GM12875 (cell line): ENCODE measurements around the gene SCUBE3.

ENCODE experiments used
- H3K4me3 ChIP-seq: one replicate; pipeline ENCODE4 v1.5.1; 2011; ENCODE audit warnings: low read depth, low read length, control low read depth
- TF ChIP-seq, protein P1 (sequence below): IDR thresholded peaks from 2 replicates; pipeline ENCODE4 v1.5.1; 2011; ENCODE audit warnings: low read depth, mild to moderate bottlenecking, control low read depth, inconsistent platforms, low read length, moderate library complexity, borderline replicate concordance; ENCODE audit not compliant: insufficient read depth

Gene SCUBE3

DNA sequence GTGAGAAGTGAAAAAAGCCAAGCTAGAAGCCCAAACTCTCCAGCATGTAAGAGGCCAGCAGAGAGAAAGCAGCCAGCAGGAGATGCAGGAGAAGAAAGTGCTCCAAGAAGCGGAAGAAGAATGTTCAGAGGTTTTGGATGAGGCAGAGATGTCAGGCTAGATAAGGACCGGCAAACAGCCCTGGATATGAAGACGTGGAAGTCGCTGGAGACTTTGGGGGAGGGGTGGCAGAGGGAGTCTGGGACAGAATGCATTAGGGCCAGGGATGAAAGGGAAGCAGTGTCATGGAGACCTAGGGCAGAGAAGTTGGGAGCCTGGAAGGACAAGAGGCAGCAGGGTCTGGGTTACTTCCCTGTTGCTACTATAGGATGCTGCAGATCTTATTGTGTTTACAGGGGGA lies 5.3 kb upstream of the SCUBE3 start:
- no peak overlapping the region for H3K4me3 ChIP-seq
- TF ChIP-seq, protein P1, sequence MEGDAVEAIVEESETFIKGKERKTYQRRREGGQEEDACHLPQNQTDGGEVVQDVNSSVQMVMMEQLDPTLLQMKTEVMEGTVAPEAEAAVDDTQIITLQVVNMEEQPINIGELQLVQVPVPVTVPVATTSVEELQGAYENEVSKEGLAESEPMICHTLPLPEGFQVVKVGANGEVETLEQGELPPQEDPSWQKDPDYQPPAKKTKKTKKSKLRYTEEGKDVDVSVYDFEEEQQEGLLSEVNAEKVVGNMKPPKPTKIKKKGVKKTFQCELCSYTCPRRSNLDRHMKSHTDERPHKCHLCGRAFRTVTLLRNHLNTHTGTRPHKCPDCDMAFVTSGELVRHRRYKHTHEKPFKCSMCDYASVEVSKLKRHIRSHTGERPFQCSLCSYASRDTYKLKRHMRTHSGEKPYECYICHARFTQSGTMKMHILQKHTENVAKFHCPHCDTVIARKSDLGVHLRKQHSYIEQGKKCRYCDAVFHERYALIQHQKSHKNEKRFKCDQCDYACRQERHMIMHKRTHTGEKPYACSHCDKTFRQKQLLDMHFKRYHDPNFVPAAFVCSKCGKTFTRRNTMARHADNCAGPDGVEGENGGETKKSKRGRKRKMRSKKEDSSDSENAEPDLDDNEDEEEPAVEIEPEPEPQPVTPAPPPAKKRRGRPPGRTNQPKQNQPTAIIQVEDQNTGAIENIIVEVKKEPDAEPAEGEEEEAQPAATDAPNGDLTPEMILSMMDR = no peak

DNA sequence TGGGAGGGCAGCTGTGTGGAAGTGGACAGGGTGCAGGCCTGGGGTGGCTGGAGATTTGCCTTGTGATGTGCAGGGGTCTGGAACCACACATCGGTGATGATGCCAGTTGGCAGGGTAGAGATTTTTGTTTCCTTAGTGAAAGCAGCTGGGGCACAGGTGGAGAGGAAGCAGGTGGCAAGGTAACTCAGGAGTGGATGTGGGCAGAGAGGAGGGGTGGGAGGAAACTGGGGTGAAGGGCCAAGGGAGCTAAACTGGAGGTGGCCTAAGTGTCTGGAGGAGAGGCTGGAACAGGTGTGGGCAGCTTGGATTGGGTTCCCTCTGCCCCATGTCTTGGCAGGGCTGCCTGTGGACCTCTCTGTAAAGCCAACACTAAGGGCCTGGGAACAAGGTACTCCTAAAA lies 4.7 kb upstream of the SCUBE3 start:
- TF ChIP-seq, protein P1 = no peak
- H3K4me3 ChIP-seq = no peak overlapping the region

DNA sequence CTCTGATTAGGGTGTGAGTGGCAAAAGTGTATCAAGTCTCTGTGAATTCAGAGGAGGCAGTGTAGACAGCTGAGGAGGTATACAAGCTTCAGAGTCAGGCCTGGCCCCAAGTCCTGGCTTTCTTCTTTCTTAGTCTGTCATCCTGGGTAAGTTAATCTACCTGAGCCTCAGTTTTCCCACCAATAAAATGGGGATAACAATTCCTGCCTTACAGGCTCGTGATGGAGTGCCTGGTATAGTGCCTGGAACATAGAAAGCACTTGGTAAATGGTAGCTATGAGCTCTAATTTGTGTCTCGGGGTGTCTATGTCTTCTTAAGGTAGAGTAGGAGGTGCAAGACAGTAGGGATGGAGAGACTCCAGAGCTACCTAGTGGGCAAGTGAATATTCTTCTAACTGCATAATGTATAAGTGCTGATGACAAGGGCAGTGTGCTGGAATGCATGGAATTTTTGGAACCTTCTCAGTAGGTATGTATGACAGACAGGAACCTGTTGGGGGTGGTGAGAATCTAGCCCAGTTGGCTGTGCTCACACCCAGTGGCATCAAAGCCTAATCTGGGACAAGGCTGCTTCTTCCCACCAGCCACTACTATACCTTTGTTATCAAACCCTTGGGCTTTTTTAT lies 4.0 kb upstream of the SCUBE3 start:
- no peak overlapping the region for H3K4me3 ChIP-seq
- TF ChIP-seq, protein P1 = no peak

DNA sequence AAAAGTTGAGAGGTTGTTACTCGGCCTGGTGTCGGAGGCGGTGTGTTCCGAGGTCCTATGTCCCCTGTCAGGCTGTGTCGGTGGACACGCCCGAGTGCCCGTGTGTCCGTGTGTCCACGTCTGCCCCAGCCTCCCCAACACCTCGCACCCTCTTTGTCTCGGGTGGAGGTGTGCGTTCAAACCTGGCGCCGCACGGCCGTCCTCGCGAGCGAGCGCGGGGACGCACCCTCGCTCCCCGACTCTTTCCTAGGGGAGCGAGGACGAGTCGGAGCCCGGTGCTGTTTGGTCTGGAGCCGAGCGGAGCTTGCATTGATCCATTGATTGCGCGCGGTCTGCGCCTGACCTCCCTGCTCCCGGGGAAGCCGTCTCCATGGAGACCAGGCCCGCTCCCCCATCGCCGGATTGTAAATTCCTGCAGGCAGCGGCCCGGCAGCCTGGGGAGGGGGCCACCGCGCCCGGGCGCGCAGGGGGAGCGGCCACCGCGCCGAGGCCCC lies 411 bp upstream of the SCUBE3 start:
- TF ChIP-seq, protein P1 = no peak
- H3K4me3 ChIP-seq = no peak overlapping the region

DNA sequence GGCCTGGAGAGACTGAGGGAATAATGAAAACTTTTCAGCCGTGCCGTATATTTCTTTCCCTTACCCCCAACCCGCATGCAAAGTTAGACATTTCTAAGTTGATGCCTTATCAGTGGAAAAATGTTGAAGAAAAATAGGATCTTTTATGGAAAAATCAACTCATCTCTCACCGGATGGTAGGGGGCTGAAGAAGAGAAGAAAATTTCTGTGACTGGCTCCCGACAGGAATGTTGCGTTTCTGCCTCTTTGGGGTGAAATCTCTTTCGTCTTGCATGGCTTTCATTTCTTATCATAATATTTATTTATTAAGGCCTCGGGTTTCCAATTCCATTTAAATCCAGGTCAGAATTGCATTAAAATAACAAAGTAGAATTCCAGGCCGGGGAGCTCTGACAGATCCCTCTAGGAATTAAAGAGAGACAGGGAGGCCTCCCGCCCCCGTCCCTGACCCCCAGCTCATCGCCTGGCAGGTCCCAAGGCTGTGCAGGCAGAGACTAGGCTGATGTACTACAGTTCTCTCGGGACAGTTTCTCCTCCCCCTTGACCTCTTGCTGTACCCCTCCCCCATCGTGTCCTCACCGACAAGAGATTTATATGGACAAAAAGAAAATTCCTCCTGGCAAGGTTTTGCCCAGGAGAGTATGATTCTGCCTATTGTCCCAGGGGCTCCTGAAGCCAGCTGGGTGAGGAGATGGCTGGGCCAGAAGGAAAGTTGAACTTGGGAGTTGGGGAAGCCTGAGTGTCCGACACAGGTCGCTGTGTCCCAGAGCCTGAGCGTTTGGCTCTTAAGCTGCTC lies 1.3 kb downstream of the SCUBE3 start:
- H3K4me3 ChIP-seq = no peak overlapping the region
- TF ChIP-seq, protein P1 = no peak

DNA sequence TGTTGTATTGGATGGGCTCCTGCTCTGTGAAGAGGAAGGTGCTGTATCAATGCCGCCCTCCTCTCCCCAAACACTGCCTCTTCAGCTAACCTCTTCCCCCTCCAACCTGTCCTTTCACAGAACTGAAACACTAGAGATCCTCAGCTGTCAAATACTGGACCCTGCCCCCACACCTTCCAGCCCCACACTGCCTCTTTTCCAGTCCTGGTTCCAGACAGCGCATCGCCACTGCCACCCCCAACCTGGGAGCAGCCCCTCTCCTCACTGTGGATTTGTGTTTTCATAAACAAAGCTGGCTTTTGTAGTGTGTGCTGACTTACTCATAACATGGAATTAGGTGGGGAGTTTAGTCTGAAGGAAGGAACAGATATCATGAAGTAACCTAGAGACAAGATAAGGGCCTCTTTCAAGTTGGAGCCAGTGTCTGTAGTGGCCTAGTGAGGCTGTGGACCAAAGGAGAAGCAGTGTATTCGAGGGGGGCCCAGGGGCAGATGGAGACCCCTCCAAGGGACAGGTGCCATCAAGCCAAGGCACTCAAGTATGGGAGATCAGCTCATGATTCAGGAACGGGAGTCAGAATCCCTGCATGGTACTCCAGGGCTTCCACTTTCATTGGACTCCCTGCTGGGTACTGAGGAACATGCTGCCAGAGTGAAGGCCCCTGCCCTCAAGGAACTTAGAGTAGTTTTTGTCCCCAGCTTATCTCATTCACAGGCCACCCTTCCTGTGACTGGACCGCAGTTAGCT lies 2.1 kb downstream of the SCUBE3 start:
- TF ChIP-seq, protein P1 = no peak
- no peak overlapping the region for H3K4me3 ChIP-seq
